ENCODE results near the gene SPATA17. TPM values are rescaled to one million over a fixed set of nuclear protein-coding genes. Genes with fewer than 3 reads are reported as not detected.
"Not testable (repeated sequence)": the region's sequence is repeated elsewhere in the genome, so short reads cannot be mapped to it uniquely, and the experiment has no call there.

SPATA17 gene, protein sequence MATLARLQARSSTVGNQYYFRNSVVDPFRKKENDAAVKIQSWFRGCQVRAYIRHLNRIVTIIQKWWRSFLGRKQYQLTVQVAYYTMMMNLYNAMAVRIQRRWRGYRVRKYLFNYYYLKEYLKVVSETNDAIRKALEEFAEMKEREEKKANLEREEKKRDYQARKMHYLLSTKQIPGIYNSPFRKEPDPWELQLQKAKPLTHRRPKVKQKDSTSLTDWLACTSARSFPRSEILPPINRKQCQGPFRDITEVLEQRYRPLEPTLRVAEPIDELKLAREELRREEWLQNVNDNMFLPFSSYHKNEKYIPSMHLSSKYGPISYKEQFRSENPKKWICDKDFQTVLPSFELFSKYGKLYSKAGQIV
- 5.0 and 17.2 TPM in 2 replicates for total RNA-seq (2014; rRNA removed; shearing (Covaris generic); ENCODE audit: low replicate concordance)

DNA sequence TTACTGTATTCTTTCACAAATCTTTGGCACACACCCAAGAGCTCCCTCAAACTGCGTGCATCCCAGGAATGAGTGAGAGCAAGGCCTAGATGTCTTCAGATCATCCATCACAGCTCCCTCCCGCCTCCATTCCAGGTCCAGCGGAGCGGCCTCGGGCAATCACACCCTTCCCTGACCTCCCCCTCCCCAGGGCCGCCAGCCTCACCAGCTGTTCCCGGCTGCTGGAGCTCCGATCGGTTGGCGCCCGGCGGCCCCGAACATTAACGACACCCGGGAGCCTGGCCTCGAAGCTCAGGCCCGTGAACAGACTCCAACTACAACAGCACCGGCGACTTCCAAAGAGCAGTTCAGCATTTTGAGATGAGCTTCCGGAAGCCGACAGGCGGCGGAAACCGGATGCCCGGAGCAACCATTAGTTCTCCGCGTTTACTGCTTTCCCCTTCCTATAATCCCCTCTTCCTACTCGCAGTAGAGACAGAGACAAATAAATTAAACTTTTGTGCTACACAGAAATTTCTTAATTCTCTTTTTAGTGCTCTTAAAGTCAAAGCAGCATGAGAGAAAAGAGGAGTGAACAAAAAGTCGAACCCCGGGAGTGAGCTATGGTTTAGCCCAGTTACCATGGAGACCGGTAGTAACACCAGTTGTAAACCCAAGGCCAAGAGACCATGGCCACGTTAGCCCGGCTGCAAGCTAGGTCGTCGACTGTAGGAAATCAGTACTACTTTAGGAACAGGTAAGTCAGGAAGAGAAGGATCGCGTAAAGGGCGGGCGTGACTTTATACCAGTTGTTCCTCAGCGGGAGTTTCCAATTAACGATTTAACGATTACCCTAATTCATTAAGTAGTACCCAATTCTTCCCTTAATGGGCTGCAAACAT, at the start of gene SPATA17, which contains the start of gene GPATCH2:
Gene SPATA17, plus strand, starts transcription at position 634 of the 881 bp plus-strand sequence. Its CDS starts 35 bp downstream, at position 669.
Gene GPATCH2, minus strand, starts transcription at position 380 of the 881 bp plus-strand sequence. Its CDS starts 119 bp downstream, at position 261.
- peak; percentile 93 for DNase-seq (ENCODE audit: low read depth)
- in situ Hi-C loops (cut with HindIII; ENCODE audit: low pct_unique_long_range_greater_than_20kb, low sequenced_read_pairs) = no loop called here

DNA sequence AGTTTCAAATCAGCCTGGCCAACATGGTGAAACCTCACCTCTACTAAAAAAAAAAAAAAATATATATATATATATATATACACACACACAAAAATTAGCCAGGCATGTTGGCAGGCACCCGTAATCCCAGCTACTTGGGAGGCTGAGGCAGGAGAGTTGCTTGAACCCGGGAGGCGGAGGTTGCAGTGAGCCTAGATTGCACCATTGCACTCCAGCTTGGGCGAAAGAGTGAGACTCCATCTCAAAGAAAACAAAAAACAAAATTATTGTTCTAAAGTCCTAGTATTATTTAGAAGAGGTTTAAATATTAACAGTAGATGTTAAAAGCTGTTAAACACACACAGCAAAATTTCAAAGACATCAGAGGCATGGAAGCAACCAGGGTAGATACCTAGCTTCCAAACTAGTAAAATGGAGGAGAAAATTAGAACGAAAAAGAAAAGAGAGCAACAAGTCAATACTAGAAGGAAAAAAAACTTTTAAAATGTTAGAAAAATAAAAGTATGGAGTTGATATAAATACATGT, 46.8 kb upstream of the SPATA17 start:
- in situ Hi-C loops (cut with HindIII; ENCODE audit: low pct_unique_long_range_greater_than_20kb, low sequenced_read_pairs) = not testable (repeated sequence)

DNA sequence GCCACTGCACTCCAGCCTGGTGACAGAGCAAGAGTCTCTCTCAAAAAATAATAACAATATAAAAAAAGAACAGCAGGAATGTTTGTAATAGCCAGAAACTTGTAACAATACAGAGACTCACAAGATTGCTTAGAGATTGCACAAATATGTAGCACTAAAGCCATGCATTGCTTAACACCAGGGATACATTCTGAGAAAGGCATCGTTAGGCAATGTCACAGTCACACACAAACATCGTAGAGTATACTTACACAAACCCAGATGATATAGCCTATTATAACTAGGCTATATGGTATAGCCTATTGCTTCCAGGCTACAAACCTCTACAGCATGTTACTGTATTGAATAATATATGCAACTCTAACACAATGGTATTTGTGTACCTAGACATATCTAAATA, 45.6 kb upstream of the SPATA17 start:
- in situ Hi-C loops (cut with HindIII; ENCODE audit: low pct_unique_long_range_greater_than_20kb, low sequenced_read_pairs) = no loop called here
- no peak for DNase-seq (ENCODE audit: low read depth)

More for the DNA sequence above, 46.8 kb upstream of the SPATA17 start:
- DNase-seq (ENCODE audit: low read depth) = not testable (repeated sequence)

DNA sequence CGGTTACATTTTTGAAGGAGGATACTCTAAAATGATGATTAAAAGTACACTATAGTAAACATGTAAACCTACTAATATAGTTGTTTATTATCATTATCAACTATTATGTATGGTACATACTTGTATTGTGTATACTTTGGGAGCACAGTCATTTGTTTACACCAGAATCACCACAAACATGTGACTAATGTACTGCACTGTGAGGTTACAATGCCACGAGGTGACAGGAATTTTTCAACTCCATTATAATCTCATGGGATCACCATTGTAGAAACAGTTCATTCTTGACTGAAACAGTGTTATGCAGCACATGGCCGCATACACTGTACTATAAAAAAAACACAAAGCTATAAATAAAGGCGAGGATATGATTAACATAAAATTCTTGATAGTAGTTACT, 44.6 kb upstream of the SPATA17 start:
- in situ Hi-C loops (cut with HindIII; ENCODE audit: low pct_unique_long_range_greater_than_20kb, low sequenced_read_pairs) = no loop called here
- no peak for DNase-seq (ENCODE audit: low read depth)

- in situ Hi-C loops (cut with HindIII; ENCODE audit: low pct_unique_long_range_greater_than_20kb, low sequenced_read_pairs) = no loop called here
- DNase-seq (ENCODE audit: low read depth) = no peak
Observed at GRCh38 chr1:217590598-217590997, 40.5 kb upstream of the SPATA17 start.

- no peak for DNase-seq (ENCODE audit: low read depth)
- in situ Hi-C loops (cut with HindIII; ENCODE audit: low pct_unique_long_range_greater_than_20kb, low sequenced_read_pairs) = no loop called here
Observed at GRCh38 chr1:217599154-217599553, 32.0 kb upstream of the SPATA17 start.

- in situ Hi-C loops (cut with HindIII; ENCODE audit: low pct_unique_long_range_greater_than_20kb, low sequenced_read_pairs) = no loop called here
Observed at GRCh38 chr1:217602380-217602779, 28.8 kb upstream of the SPATA17 start.

GRCh38 chr1:217605390-217605789, 25.8 kb upstream of the SPATA17 start:
- DNase-seq (ENCODE audit: low read depth) = no peak
- in situ Hi-C loops (cut with HindIII; ENCODE audit: low pct_unique_long_range_greater_than_20kb, low sequenced_read_pairs) = no loop called here

More at GRCh38 chr1:217602380-217602779, 28.8 kb upstream of the SPATA17 start:
- DNase-seq (ENCODE audit: low read depth) = no peak

DNA sequence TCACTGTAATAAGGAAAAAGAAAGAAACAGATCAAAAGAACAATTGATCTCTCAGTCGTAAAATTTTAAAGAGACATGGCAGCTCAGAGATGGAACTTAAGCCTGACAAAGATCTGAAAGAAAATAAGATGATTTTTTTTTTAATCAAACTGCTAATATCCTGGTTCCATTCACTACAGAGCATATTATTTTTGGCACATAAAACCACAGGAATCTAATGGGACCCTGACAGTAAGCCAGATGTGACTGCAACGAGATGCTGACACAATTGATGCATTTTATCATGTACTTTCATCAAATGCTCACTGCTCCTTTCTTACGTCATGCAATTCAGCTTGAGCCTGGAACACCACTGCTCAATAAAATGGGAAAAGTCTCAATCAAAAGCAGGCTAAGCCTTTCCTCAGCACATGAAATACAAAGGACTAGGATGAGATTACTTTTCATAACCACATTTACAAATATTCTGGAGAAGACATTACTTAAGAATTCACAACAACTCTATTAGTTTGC, 16.9 kb upstream of the SPATA17 start:
- DNase-seq (ENCODE audit: low read depth) = no peak
- in situ Hi-C loops (cut with HindIII; ENCODE audit: low pct_unique_long_range_greater_than_20kb, low sequenced_read_pairs) = no loop called here

DNA sequence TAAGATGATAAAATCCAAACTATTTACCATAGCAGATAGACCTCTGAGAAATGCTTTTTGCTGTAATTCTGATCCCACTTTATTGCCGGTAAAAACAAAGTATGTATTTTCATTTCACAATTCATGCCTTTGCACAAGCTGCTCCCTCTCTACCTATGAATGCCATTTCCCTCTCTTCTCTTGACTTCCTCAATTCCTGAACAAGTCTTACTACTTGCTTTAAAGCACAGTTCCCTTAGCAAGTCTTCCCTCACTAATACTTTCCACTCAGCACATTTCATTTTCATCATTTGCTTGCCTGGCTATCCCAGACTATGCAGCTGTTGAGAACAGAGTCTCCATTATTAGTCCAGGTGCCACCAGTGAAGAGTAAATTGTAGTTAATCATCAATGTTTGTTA, 14.0 kb upstream of the SPATA17 start:
- no peak for DNase-seq (ENCODE audit: low read depth)
- in situ Hi-C loops (cut with HindIII; ENCODE audit: low pct_unique_long_range_greater_than_20kb, low sequenced_read_pairs) = no loop called here

DNA sequence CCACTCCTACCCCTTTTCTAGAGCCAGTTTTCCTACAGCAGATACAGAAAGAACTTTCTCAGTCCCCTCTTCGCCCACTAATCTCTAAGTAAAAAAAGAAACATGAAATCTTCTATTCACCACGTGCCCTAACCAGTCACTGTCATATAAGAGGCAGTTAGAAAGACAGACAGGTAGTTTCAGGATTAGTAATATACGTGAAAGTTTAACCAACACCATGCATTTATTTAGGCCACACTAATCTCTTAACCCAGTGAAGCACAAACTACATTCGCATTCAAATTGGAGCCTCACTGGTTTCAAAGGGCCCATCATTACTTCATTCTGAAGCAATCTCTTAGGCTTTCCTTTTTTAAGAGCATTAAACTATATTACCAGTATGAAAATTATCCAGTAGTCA, 10.3 kb upstream of the SPATA17 start:
- DNase-seq (ENCODE audit: low read depth) = no peak
- in situ Hi-C loops (cut with HindIII; ENCODE audit: low pct_unique_long_range_greater_than_20kb, low sequenced_read_pairs) = no loop called here

- DNase-seq (ENCODE audit: low read depth) = no peak
- in situ Hi-C loops (cut with HindIII; ENCODE audit: low pct_unique_long_range_greater_than_20kb, low sequenced_read_pairs) = no loop called here
Observed at GRCh38 chr1:217622042-217622441, 9.1 kb upstream of the SPATA17 start.

DNA sequence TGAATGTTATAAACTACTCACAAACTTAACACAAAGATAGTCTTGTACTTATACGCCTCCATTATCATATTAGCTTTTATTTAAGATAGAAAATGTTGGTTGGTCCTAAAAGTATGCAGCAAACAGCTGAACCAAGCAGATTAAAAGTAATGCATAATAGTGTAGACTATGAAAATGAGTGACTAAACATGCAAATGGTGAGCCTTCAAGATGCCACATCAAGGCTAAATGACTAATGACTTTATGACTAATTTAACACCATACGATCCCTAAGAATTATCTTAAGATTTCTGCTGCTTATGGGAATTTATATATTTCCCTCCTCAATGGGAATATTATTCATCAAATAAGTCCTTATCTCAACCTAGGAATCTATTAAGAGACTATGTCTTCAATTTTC, 4.8 kb upstream of the SPATA17 start:
- in situ Hi-C loops (cut with HindIII; ENCODE audit: low pct_unique_long_range_greater_than_20kb, low sequenced_read_pairs) = no loop called here
- no peak for DNase-seq (ENCODE audit: low read depth)

- in situ Hi-C loops (cut with HindIII; ENCODE audit: low pct_unique_long_range_greater_than_20kb, low sequenced_read_pairs) = no loop called here
- peak; percentile 38 for DNase-seq (ENCODE audit: low read depth)
Observed at GRCh38 chr1:217627431-217627830, 3.7 kb upstream of the SPATA17 start.

GRCh38 chr1:217642455-217642854, 11.3 kb downstream of the SPATA17 start:
- in situ Hi-C loops (cut with HindIII; ENCODE audit: low pct_unique_long_range_greater_than_20kb, low sequenced_read_pairs) = no loop called here
- no peak for DNase-seq (ENCODE audit: low read depth)

DNA sequence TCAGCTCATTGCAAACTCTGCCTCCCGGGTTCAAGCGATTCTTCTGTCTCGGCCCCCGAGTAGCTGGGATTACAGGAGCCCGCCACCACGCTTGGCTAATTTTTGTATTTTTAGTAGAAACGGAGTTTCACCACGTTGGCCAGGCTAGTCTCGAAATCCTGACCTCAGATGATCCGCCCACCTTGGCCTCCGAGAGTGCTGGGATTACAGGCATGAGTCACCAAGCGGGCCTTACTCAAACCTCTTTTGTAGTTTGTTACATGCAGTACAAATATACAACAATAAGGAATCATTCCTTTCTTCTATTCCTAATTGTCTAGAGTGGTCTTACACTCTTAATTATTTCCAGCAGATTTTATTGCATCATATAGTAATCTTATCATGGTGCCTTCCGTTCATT, 16.6 kb downstream of the SPATA17 start:
- in situ Hi-C loops (cut with HindIII; ENCODE audit: low pct_unique_long_range_greater_than_20kb, low sequenced_read_pairs) = no loop called here
- no peak for DNase-seq (ENCODE audit: low read depth)

GRCh38 chr1:217650674-217651073, 19.5 kb downstream of the SPATA17 start:
- in situ Hi-C loops (cut with HindIII; ENCODE audit: low pct_unique_long_range_greater_than_20kb, low sequenced_read_pairs) = no loop called here
- no peak for DNase-seq (ENCODE audit: low read depth)

- in situ Hi-C loops (cut with HindIII; ENCODE audit: low pct_unique_long_range_greater_than_20kb, low sequenced_read_pairs) = no loop called here
Observed at GRCh38 chr1:217660353-217661062, 29.4 kb downstream of the SPATA17 start.

More at GRCh38 chr1:217660353-217661062, 29.4 kb downstream of the SPATA17 start:
- peak; percentile 87 for DNase-seq (ENCODE audit: low read depth)

Measured in Caki2 (cell line).